ENCODE measurements around the gene HDAC5. TPM values are rescaled to one million over a fixed set of nuclear protein-coding genes. Genes with fewer than 3 reads are reported as not detected.

Gene HDAC5
- 13.1 to 15.3 TPM (median 15.1 TPM) in 5 replicates for total RNA-seq (2022; extraction: Qiagen RNA extraction)

GRCh38 chr17:44123356-44124117, at the start of gene HDAC5:
Gene HDAC5 (minus strand): TSS chr17:44123641. CDS start chr17:44117515, 6,126 bp downstream.

GRCh38 chr17:44170499-44171201, 47.2 kb upstream of the HDAC5 start, which contains the start of gene ASB16:
Gene ASB16 (plus strand): TSS chr17:44170704. CDS start chr17:44170790, 86 bp downstream.

GRCh38 chr17:44070455-44071197, 52.8 kb downstream of the HDAC5 start, which contains the start of gene G6PC3:
Gene G6PC3 (plus strand): TSS chr17:44070735. CDS start chr17:44070966, 231 bp downstream.

GRCh38 chr17:44066204-44066930, 57.1 kb downstream of the HDAC5 start, which contains the start of gene LSM12:
Gene LSM12 (minus strand): TSS chr17:44066671. CDS start chr17:44066587, 84 bp downstream.

Other genes with a start within 250 kb of the HDAC5 start
- 1.1 to 1.6 TPM (median 1.3 TPM) in 5 replicates for gene MPP2, start 216.1 kb downstream of the HDAC5 start, total RNA-seq (2022; extraction: Qiagen RNA extraction)
- 0.23 to 0.44 TPM (median 0.29 TPM) in 3 of 5 replicates, not detected in the others for gene PPY, start 181.2 kb downstream of the HDAC5 start, total RNA-seq (2022; extraction: Qiagen RNA extraction)
- gene PYY, start 169.7 kb downstream of the HDAC5 start, total RNA-seq (2022; extraction: Qiagen RNA extraction): not detected in 5 replicates
- 0.82 to 1.5 TPM (median 1.2 TPM) in 5 replicates for gene NAGS, start 119.0 kb downstream of the HDAC5 start, total RNA-seq (2022; extraction: Qiagen RNA extraction)
- gene TMEM101, start 108.7 kb downstream of the HDAC5 start, total RNA-seq (2022; extraction: Qiagen RNA extraction): 24.3 to 31.7 TPM (median 29.9 TPM) in 5 replicates
- 46.9 to 53.4 TPM (median 50.5 TPM) in 5 replicates for gene LSM12, start 57.0 kb downstream of the HDAC5 start, total RNA-seq (2022; extraction: Qiagen RNA extraction)
- 121 to 161 TPM (median 158 TPM) in 5 replicates for gene G6PC3, start 52.9 kb downstream of the HDAC5 start, total RNA-seq (2022; extraction: Qiagen RNA extraction)
- 9.7 to 11.4 TPM (median 10.5 TPM) in 5 replicates for gene HROB, start 18.3 kb upstream of the HDAC5 start, total RNA-seq (2022; extraction: Qiagen RNA extraction)
- 0.07 to 0.13 TPM (median 0.12 TPM) in 3 of 5 replicates, not detected in the others for gene ASB16, start 47.1 kb upstream of the HDAC5 start, total RNA-seq (2022; extraction: Qiagen RNA extraction)
- gene TMUB2, start 63.3 kb upstream of the HDAC5 start, total RNA-seq (2022; extraction: Qiagen RNA extraction): 40.1 to 44.4 TPM (median 41.7 TPM) in 5 replicates
- 60.4 to 70.2 TPM (median 65.6 TPM) in 5 replicates for gene ATXN7L3, start 76.2 kb upstream of the HDAC5 start, total RNA-seq (2022; extraction: Qiagen RNA extraction)
- 86.3 to 105 TPM (median 89.9 TPM) in 5 replicates for gene UBTF, start 96.0 kb upstream of the HDAC5 start, total RNA-seq (2022; extraction: Qiagen RNA extraction)
- not detected in 5 replicates for gene SLC4A1, start 144.5 kb upstream of the HDAC5 start, total RNA-seq (2022; extraction: Qiagen RNA extraction)
- 0.48 to 1.2 TPM (median 0.81 TPM) in 5 replicates for gene RUNDC3A, start 185.0 kb upstream of the HDAC5 start, total RNA-seq (2022; extraction: Qiagen RNA extraction)
- 156 to 206 TPM (median 192 TPM) in 5 replicates for gene SLC25A39, start 201.2 kb upstream of the HDAC5 start, total RNA-seq (2022; extraction: Qiagen RNA extraction)
- 211 to 248 TPM (median 223 TPM) in 5 replicates for gene GRN, start 221.7 kb upstream of the HDAC5 start, total RNA-seq (2022; extraction: Qiagen RNA extraction)
- gene FAM171A2, start 240.2 kb upstream of the HDAC5 start, total RNA-seq (2022; extraction: Qiagen RNA extraction): 2.3 to 4.3 TPM (median 3.0 TPM) in 5 replicates